ENCODE results near the gene C2CD3. TPM values are rescaled to one million over a fixed set of nuclear protein-coding genes. Genes with fewer than 3 reads are reported as not detected.

C2CD3 gene
- total RNA-seq, 1 experiment from 2014 or later, result 22.0 TPM

GRCh38 chr11:73982595-73982989 lies 188.2 kb downstream of the C2CD3 start, which contains the start of gene UCP2:
Gene UCP2 (minus strand): TSS chr11:73982843. CDS start chr11:73978378, 4,465 bp downstream.
- H3K4me1 Mint-ChIP-seq, result peaks cover 31 to 41% of the 10 kb centered on the region in 2 experiments
- Histone ChIP-seq H3K4me2 (ENCODE audit: insufficient read depth, insufficient read length, low read length) (peak within 1 kb of the TSS; percentile 62), H3K56ac (ENCODE audit: insufficient read length, low read depth, low read length) (no peak within 1 kb of the TSS), H4K8ac (replicated peaks; ENCODE audit: insufficient read length, low read depth, low read length) (no peak within 1 kb of the TSS), H3K27ac (ENCODE audit: insufficient read length, low read depth, low read length) (no peak within 1 kb of the TSS), H3K79me1 (ENCODE audit: insufficient read depth, low read depth, low read length, poor library complexity, severe bottlenecking) (no peaks in the 10 kb centered on the region), H3K18ac (ENCODE audit: insufficient read length, low read depth, low read length) (peak within 1 kb of the TSS; percentile 80), H3K4ac (ENCODE audit: low read depth, low read length) (no peak within 1 kb of the TSS; the same call in 1 of the 2 replicates), H2BK15ac (ENCODE audit: low read depth, low read length) (no peak within 1 kb of the TSS), H4K5ac (ENCODE audit: insufficient read length, low read depth, low read length) (no peak within 1 kb of the TSS), H3K23me2 (ENCODE audit: insufficient read length, low read depth, low read length, poor library complexity, severe bottlenecking) (peaks cover 11% of the 10 kb centered on the region), H2AK5ac (ENCODE audit: insufficient read length, low read length) (no peak within 1 kb of the TSS), H2BK120ac (ENCODE audit: low read depth, low read length, poor library complexity, severe bottlenecking) (no peak within 1 kb of the TSS), H4K20me1 (ENCODE audit: control insufficient read depth, insufficient read depth, insufficient read length) (no peaks in the 10 kb centered on the region), H3K79me2 (ENCODE audit: insufficient read depth, low read length) (0 out of 2 replicates have a peak, but pooled peaks cover 2% of the 10 kb centered on the region), H3K23ac (ENCODE audit: insufficient read length, low read depth, low read length) (no peak within 1 kb of the TSS), H2BK12ac (ENCODE audit: insufficient read length, low read depth, low read length) (no peak within 1 kb of the TSS), H3K14ac (ENCODE audit: insufficient read depth, low read length) (peak within 1 kb of the TSS; percentile 87), H2BK20ac (ENCODE audit: low read depth, low read length, poor library complexity, severe bottlenecking) (no peak within 1 kb of the TSS), H3K27me3 (ENCODE audit: insufficient read depth, low read length) (no peaks in the 10 kb centered on the region), H2AFZ (ENCODE audit: low read length) (peak within 1 kb of the TSS; percentile 7), H2BK5ac (ENCODE audit: insufficient read length, low read length) (no peak within 1 kb of the TSS), H3K4me1 (ENCODE audit: insufficient read depth, low read length) (no peaks in the 10 kb centered on the region; the same call in 1 of the 2 replicates), H3K9me3 (ENCODE audit: control insufficient read depth, low read depth, low read length) (no peaks in the 10 kb centered on the region), H3T11ph (ENCODE audit: low read length) (no peak within 1 kb of the TSS), H4K91ac (ENCODE audit: insufficient read length, low read depth, low read length) (no peak within 1 kb of the TSS), H3K9ac (ENCODE audit: extremely low read depth, insufficient read length, low read length) (peak within 1 kb of the TSS; percentile 88)
- TF ChIP-seq CTCF (conservative IDR thresholded peaks at IDR 0.05), result no peak
- WGBS (ENCODE audit: extremely low coverage, insufficient read length, low lambda C conversion rate), result no CpG with 5 or more reads among the region's 43 CpGs
- no peaks in the 10 kb centered on the region; a peak in 1 of 5 replicates for H3K9me3 Mint-ChIP-seq
- H3K27ac Mint-ChIP-seq, result peak within 1 kb of the TSS; percentile 98 to 100 (median 99)
- peak within 1 kb of the TSS; percentile 85 to 97 for H3K4me3 Mint-ChIP-seq
- H3K36me3 Mint-ChIP-seq (ENCODE audit: insufficient read depth in 1 of 3, low read depth in 3 of 3), result peaks cover 28 to 39% (median 39%) of the 10 kb centered on the region in 3 experiments; a peak in 6 of 7 replicates
- DNase-seq, result peak; percentile 83
- H3K27me3 Mint-ChIP-seq (ENCODE audit: low read depth), result peaks cover 22% of the 10 kb centered on the region

All from H9 (cell line).